ENCODE results near the gene MRM1.

The MRM1 gene

DNA sequence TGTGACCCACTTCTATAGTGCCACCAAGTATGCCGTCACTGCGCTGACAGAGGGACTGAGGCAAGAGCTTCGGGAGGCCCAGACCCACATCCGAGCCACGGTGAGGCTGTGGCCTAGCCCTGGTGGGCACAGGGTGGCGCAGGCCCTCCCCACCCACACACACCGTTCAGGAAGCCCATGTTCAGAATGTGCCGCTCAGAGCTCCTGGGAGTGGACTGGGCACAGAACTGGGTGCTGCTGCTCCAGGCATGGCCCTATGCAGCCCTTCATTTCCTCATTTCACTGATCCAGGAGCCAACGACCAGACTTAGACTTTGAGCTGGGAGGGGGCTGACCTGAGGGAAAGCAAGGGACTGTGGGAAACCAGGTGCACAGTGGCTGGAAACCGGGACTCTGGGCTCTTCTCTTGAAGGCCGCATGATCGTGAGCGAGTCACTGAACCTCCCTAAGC is 2.4 kb upstream of the MRM1 start (continued):
- TF ChIP-seq, protein P1, sequence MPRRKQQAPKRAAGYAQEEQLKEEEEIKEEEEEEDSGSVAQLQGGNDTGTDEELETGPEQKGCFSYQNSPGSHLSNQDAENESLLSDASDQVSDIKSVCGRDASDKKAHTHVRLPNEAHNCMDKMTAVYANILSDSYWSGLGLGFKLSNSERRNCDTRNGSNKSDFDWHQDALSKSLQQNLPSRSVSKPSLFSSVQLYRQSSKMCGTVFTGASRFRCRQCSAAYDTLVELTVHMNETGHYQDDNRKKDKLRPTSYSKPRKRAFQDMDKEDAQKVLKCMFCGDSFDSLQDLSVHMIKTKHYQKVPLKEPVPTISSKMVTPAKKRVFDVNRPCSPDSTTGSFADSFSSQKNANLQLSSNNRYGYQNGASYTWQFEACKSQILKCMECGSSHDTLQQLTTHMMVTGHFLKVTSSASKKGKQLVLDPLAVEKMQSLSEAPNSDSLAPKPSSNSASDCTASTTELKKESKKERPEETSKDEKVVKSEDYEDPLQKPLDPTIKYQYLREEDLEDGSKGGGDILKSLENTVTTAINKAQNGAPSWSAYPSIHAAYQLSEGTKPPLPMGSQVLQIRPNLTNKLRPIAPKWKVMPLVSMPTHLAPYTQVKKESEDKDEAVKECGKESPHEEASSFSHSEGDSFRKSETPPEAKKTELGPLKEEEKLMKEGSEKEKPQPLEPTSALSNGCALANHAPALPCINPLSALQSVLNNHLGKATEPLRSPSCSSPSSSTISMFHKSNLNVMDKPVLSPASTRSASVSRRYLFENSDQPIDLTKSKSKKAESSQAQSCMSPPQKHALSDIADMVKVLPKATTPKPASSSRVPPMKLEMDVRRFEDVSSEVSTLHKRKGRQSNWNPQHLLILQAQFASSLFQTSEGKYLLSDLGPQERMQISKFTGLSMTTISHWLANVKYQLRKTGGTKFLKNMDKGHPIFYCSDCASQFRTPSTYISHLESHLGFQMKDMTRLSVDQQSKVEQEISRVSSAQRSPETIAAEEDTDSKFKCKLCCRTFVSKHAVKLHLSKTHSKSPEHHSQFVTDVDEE (CRISPR knock-in tag; IDR thresholded peaks at IDR 0.05) = no peak
- no peak for TF ChIP-seq POU6F1 (CRISPR knock-in tag; IDR thresholded peaks at IDR 0.05; ENCODE audit: borderline replicate concordance, low read depth)

DNA sequence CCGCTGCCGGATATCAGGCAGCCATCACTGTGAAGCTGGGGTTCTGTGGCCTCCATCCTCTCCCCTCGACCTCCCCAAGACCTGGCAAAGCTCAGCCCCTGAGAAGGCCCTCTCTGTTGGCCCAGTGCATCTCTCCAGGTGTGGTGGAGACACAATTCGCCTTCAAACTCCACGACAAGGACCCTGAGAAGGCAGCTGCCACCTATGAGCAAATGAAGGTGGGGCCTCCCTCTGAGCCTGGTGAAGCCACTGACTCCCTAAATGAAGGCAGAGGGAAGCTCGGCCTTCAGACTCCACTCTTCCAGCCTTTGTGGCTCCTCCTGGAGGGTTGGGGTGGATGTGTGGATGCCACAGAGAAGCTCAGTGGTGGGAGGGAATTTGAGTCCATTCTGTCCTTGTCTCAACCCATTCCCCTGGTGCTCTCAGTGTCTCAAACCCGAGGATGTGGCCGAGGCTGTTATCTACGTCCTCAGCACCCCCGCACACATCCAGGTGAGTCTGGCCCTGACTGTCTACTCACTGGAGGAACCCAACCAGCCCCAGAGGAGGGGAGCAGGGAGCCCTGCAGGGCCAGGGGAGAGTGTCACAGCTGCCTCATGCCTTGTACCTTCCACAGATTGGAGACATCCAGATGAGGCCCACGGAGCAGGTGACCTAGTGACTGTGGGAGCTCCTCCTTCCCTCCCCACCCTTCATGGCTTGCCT is 1.7 kb upstream of the MRM1 start:
- no peak for ATAC-seq

GRCh38 chr17:36600465-36600864 is 918 bp upstream of the MRM1 start:
- ATAC-seq = no peak
- TF ChIP-seq ARNTL (CRISPR knock-in tag; IDR thresholded peaks at IDR 0.05; ENCODE audit: borderline replicate concordance, low read depth) (no peak), BACH2 (CRISPR knock-in tag; IDR thresholded peaks at IDR 0.05; ENCODE audit: borderline replicate concordance) (no peak), SNAI2 (CRISPR knock-in tag; IDR thresholded peaks at IDR 0.05) (no peak), GLIS3 (CRISPR knock-in tag; IDR thresholded peaks at IDR 0.05) (no peak), RARB (CRISPR knock-in tag; IDR thresholded peaks at IDR 0.05) (no peak), ISL1 (CRISPR knock-in tag; IDR thresholded peaks at IDR 0.05) (no peak), ZFP30 (CRISPR knock-in tag; IDR thresholded peaks at IDR 0.05) (no peak), TOX (CRISPR knock-in tag; IDR thresholded peaks at IDR 0.05; ENCODE audit: borderline replicate concordance) (no peak), TCF4 (CRISPR knock-in tag; IDR thresholded peaks at IDR 0.05; ENCODE audit: borderline replicate concordance) (no peak), CSDC2 (CRISPR knock-in tag; IDR thresholded peaks at IDR 0.05) (no peak), OSR1 (CRISPR knock-in tag; IDR thresholded peaks at IDR 0.05) (no peak), ZNF8 (CRISPR knock-in tag; IDR thresholded peaks at IDR 0.05) (no peak), ZNF70 (CRISPR knock-in tag; IDR thresholded peaks at IDR 0.05) (no peak), ZFP3 (CRISPR knock-in tag; IDR thresholded peaks at IDR 0.05) (no peak), POU6F1 (CRISPR knock-in tag; IDR thresholded peaks at IDR 0.05; ENCODE audit: borderline replicate concordance, low read depth) (no peak), PPARA (CRISPR knock-in tag; IDR thresholded peaks at IDR 0.05; ENCODE audit: borderline replicate concordance) (no peak)
- TF ChIP-seq, protein P2, sequence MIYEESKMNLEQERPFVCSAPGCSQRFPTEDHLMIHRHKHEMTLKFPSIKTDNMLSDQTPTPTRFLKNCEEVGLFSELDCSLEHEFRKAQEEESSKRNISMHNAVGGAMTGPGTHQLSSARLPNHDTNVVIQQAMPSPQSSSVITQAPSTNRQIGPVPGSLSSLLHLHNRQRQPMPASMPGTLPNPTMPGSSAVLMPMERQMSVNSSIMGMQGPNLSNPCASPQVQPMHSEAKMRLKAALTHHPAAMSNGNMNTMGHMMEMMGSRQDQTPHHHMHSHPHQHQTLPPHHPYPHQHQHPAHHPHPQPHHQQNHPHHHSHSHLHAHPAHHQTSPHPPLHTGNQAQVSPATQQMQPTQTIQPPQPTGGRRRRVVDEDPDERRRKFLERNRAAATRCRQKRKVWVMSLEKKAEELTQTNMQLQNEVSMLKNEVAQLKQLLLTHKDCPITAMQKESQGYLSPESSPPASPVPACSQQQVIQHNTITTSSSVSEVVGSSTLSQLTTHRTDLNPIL (CRISPR knock-in tag; IDR thresholded peaks at IDR 0.05; ENCODE audit: low read depth) = no peak
- TF ChIP-seq, protein P3, sequence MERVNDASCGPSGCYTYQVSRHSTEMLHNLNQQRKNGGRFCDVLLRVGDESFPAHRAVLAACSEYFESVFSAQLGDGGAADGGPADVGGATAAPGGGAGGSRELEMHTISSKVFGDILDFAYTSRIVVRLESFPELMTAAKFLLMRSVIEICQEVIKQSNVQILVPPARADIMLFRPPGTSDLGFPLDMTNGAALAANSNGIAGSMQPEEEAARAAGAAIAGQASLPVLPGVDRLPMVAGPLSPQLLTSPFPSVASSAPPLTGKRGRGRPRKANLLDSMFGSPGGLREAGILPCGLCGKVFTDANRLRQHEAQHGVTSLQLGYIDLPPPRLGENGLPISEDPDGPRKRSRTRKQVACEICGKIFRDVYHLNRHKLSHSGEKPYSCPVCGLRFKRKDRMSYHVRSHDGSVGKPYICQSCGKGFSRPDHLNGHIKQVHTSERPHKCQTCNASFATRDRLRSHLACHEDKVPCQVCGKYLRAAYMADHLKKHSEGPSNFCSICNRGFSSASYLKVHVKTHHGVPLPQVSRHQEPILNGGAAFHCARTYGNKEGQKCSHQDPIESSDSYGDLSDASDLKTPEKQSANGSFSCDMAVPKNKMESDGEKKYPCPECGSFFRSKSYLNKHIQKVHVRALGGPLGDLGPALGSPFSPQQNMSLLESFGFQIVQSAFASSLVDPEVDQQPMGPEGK (CRISPR knock-in tag; IDR thresholded peaks at IDR 0.05; ENCODE audit: borderline replicate concordance) = no peak

More for the DNA sequence above, 1.7 kb upstream of the MRM1 start:
- no peak for TF ChIP-seq ZC3H10 (CRISPR knock-in tag; IDR thresholded peaks at IDR 0.05)
- no peak for TF ChIP-seq POU6F1 (CRISPR knock-in tag; IDR thresholded peaks at IDR 0.05; ENCODE audit: borderline replicate concordance, low read depth)
- TF ChIP-seq ZFP3 (CRISPR knock-in tag; IDR thresholded peaks at IDR 0.05) = no peak
- no peak for TF ChIP-seq RARB (CRISPR knock-in tag; IDR thresholded peaks at IDR 0.05)
- no peak for TF ChIP-seq ZFP30 (CRISPR knock-in tag; IDR thresholded peaks at IDR 0.05)
- TF ChIP-seq, protein P3 (CRISPR knock-in tag; IDR thresholded peaks at IDR 0.05; ENCODE audit: borderline replicate concordance) = no peak
